Smooth muscle cell (in vitro differentiated cells): ENCODE measurements around the gene RPL13. TPM values are rescaled to one million over a fixed set of nuclear protein-coding genes. Genes with fewer than 3 reads are reported as not detected.

Experiments used
- DNase-seq: peaks from one replicate; lab custom pipeline; 2025; ENCODE audit not compliant: unreplicated experiment; lab: John Stamatoyannopoulos, UW
- H2AFZ ChIP-seq: fragments of 200-600 bp; sonication (generic); 2 replicates; pipeline ENCODE4 v1.6.0; 2016; ENCODE audit warnings: antibody characterized with exemption, low read depth, mild to moderate bottlenecking
- H3F3A ChIP-seq: fragments of 200-600 bp; sonication (generic); 2 replicates; pipeline ENCODE4 v1.6.0; 2017; ENCODE audit warnings: antibody characterized with exemption, low read depth
- H3K27ac ChIP-seq: fragments of 200-600 bp; sonication (generic); 2 replicates; pipeline ENCODE4 v1.5.1; 2016; ENCODE audit warnings: low read depth, mild to moderate bottlenecking
- H3K27me3 ChIP-seq: fragments of 200-600 bp; sonication (generic); 2 replicates; pipeline ENCODE4 v1.6.1; 2016; ENCODE audit warnings: low read depth, mild to moderate bottlenecking
- H3K36me3 ChIP-seq: fragments of 200-600 bp; sonication (generic); 2 replicates; pipeline ENCODE4 v1.5.1; 2016; ENCODE audit warnings: low read depth
- H3K4me1 ChIP-seq: fragments of 200-600 bp; sonication (generic); 2 replicates; pipeline ENCODE4 v1.5.1; 2016; ENCODE audit warnings: low read depth
- H3K4me2 ChIP-seq: fragments of 200-600 bp; sonication (generic); 2 replicates; pipeline ENCODE4 v1.6.0; 2016; ENCODE audit warnings: mild to moderate bottlenecking
- H3K4me3 ChIP-seq: fragments of 200-600 bp; sonication (generic); 2 replicates; pipeline ENCODE4 v1.5.1; 2016; ENCODE audit warnings: mild to moderate bottlenecking
- H3K79me2 ChIP-seq: fragments of 200-600 bp; sonication (generic); 2 replicates; pipeline ENCODE4 v1.6.0; 2016; ENCODE audit warnings: low read depth, mild to moderate bottlenecking
- H3K9ac ChIP-seq: fragments of 200-600 bp; sonication (generic); 2 replicates; pipeline ENCODE4 v1.6.0; 2016; ENCODE audit warnings: low read depth
- H3K9me3 ChIP-seq: fragments of 200-600 bp; sonication (generic); replicated peaks from 2 replicates; pipeline ENCODE4 v1.5.1; 2016; ENCODE audit warnings: low read depth
- H4K20me1 ChIP-seq: fragments of 200-600 bp; sonication (generic); 2 replicates; pipeline ENCODE4 v1.6.0; 2016; ENCODE audit warnings: low read depth
- WGBS: methylation state at CpG from one replicate; pipeline ENCODE4 v1.1.7; 2016; ENCODE audit warnings: low lambda C conversion rate; 5-methylcytosine and 5-hydroxymethylcytosine counted together
- polyA plus RNA-seq: library from polyadenylated mRNA; unstranded; fragments of >200 nt; fragmentation: Nextera tagmentation; extraction: Ambion mirVana; gene quantifications from 2 replicates; pipeline ENCODE4 v1.2.1, GENCODE V29; 2016
- total RNA-seq: library from RNA; depleted of rRNA; stranded (reverse); fragments of >200 nt; gene quantifications from 2 replicates; pipeline ENCODE4 v1.2.3, GENCODE V29; 2014
- TF ChIP-seq, protein P1 (sequence below): fragments of 200-600 bp; sonication (generic); IDR thresholded peaks from 2 replicates; pipeline ENCODE4 v1.5.1; 2017; ENCODE audit warnings: borderline replicate concordance, mild to moderate bottlenecking, antibody characterized with exemption; ENCODE audit not compliant: insufficient read depth, poor library complexity, severe bottlenecking

The RPL13 gene
- total and polyA plus RNA-seq, 2 experiments from 2014 or later, result 1,063 to 3,917 TPM

GRCh38 chr16:89606006-89606405 is 45.5 kb downstream of the RPL13 start:
- Histone ChIP-seq H3K4me3 (no peak overlapping the region), H3K36me3 (no peaks in the 10 kb centered on the region), H3K4me1 (peaks cover 8% of the 10 kb centered on the region), H4K20me1 (no peaks in the 10 kb centered on the region), H3K4me2 (no peak overlapping the region), H3K9ac (no peak overlapping the region), H3F3A (peaks cover 4% of the 10 kb centered on the region), H3K27ac (no peak overlapping the region), H2AFZ (no peak overlapping the region), H3K27me3 (no peaks in the 10 kb centered on the region), H3K79me2 (no peaks in the 10 kb centered on the region), H3K9me3 (no peaks in the 10 kb centered on the region)
- TF ChIP-seq, protein P1, sequence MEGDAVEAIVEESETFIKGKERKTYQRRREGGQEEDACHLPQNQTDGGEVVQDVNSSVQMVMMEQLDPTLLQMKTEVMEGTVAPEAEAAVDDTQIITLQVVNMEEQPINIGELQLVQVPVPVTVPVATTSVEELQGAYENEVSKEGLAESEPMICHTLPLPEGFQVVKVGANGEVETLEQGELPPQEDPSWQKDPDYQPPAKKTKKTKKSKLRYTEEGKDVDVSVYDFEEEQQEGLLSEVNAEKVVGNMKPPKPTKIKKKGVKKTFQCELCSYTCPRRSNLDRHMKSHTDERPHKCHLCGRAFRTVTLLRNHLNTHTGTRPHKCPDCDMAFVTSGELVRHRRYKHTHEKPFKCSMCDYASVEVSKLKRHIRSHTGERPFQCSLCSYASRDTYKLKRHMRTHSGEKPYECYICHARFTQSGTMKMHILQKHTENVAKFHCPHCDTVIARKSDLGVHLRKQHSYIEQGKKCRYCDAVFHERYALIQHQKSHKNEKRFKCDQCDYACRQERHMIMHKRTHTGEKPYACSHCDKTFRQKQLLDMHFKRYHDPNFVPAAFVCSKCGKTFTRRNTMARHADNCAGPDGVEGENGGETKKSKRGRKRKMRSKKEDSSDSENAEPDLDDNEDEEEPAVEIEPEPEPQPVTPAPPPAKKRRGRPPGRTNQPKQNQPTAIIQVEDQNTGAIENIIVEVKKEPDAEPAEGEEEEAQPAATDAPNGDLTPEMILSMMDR, result no peak
- WGBS, result 90% methylated on average over 9 of the region's 9 CpGs
- no peak for DNase-seq

GRCh38 chr16:89607453-89607852 is 47.0 kb downstream of the RPL13 start:
- H3K4me3 ChIP-seq, result no peak overlapping the region

GRCh38 chr16:89607937-89608740 is 47.7 kb downstream of the RPL13 start:
- no peaks in the 10 kb centered on the region for H3K9me3 ChIP-seq
- no peaks in the 10 kb centered on the region for H3K4me1 ChIP-seq
- H3F3A ChIP-seq, result peaks cover under 1% of the 10 kb centered on the region
- no peaks in the 10 kb centered on the region for H4K20me1 ChIP-seq
- no peak overlapping the region for H3K4me3 ChIP-seq
- TF ChIP-seq, protein P1, result no peak
- H3K4me2 ChIP-seq, result no peak overlapping the region
- 89% methylated on average over 32 of the region's 32 CpGs for WGBS
- no peak overlapping the region for H3K9ac ChIP-seq
- H3K79me2 ChIP-seq, result no peaks in the 10 kb centered on the region
- no peak for DNase-seq
- H3K27me3 ChIP-seq, result no peaks in the 10 kb centered on the region
- H3K36me3 ChIP-seq, result no peaks in the 10 kb centered on the region
- no peak overlapping the region for H3K27ac ChIP-seq
- H2AFZ ChIP-seq, result no peak overlapping the region

More at GRCh38 chr16:89607453-89607852, 47.0 kb downstream of the RPL13 start:
- Histone ChIP-seq H3K4me2 (no peak overlapping the region), H4K20me1 (no peaks in the 10 kb centered on the region), H3K9me3 (no peaks in the 10 kb centered on the region), H3K36me3 (no peaks in the 10 kb centered on the region), H2AFZ (no peak overlapping the region), H3K27ac (no peak overlapping the region), H3K9ac (no peak overlapping the region), H3K4me1 (no peaks in the 10 kb centered on the region), H3K27me3 (no peaks in the 10 kb centered on the region), H3F3A (peaks cover 4% of the 10 kb centered on the region), H3K79me2 (no peaks in the 10 kb centered on the region)
- TF ChIP-seq, protein P1, result no peak
- WGBS, result 67% methylated on average over 9 of the region's 9 CpGs
- no peak for DNase-seq

DNA sequence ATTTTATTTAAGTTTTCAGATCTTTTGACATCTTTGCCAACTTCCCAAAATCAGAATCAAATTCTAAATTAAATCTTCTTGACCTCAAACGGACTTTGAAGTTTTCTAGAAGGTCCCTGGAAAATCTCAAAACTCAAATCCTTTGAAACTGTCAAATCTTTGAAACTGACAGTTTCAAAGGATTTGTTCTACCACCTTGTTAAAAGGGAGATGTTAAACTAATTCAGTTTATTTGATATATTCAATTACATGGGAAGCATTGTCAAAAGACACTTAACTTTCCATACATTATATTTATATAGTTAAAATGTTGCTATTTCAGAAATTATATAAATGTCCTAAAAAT is 49.6 kb downstream of the RPL13 start:
- H3F3A ChIP-seq, result no peaks in the 10 kb centered on the region
- DNase-seq, result no peak
- WGBS, result 81% methylated on average over 1 of the region's 1 CpG

More for the DNA sequence above, 49.6 kb downstream of the RPL13 start:
- H4K20me1 ChIP-seq, result no peaks in the 10 kb centered on the region
- TF ChIP-seq, protein P1, result no peak
- H3K27ac ChIP-seq, result no peak overlapping the region
- H3K36me3 ChIP-seq, result no peaks in the 10 kb centered on the region
- no peak overlapping the region for H3K9ac ChIP-seq
- no peak overlapping the region for H2AFZ ChIP-seq
- no peak overlapping the region for H3K4me2 ChIP-seq
- H3K27me3 ChIP-seq, result no peaks in the 10 kb centered on the region
- no peaks in the 10 kb centered on the region for H3K79me2 ChIP-seq
- H3K4me3 ChIP-seq, result no peak overlapping the region
- no peaks in the 10 kb centered on the region for H3K4me1 ChIP-seq
- H3K9me3 ChIP-seq, result no peaks in the 10 kb centered on the region
